RWPE1 (cell line): ENCODE results near the gene LMO7.
"Not testable (repeated sequence)": the region's sequence is repeated elsewhere in the genome, so short reads cannot be mapped to it uniquely, and the experiment has no call there.

ENCODE experiments used
- CTCF ChIA-PET: fragments of 350-600 bp; sonication (Branson Sonifier 250); formaldehyde crosslinking; extraction: SDS; loops from one replicate; lab custom pipeline; 2021; lab: Yijun Ruan, JAX
- POLR2A ChIA-PET: fragments of 400-600 bp; formaldehyde crosslinking; extraction: SDS; loops from one replicate; lab custom pipeline; 2020; ENCODE audit warnings: antibody characterized with exemption; ENCODE audit not compliant: low non-redundant PET; lab: Yijun Ruan, JAX
- DNase-seq: peaks from one replicate; pipeline ENCODE4 v3.0.0; 2012; ENCODE audit warnings: low spot score
- H3K27ac ChIP-seq: fragments of 450-650 bp; 2 replicates; pipeline ENCODE4 v1.5.1; 2017
- TF ChIP-seq, protein P1 (sequence below): fragments of 450-650 bp; conservative IDR thresholded peaks from 2 replicates; pipeline ENCODE4 v1.5.1; 2017; ENCODE audit warnings: low read depth, mild to moderate bottlenecking

LMO7 gene

GRCh38 chr13:75792526-75793187 lies 156.5 kb downstream of the LMO7 start:
- CTCF ChIA-PET, result interaction anchor here (0.6 kb wide), 1 partner anchor 90 kb away, joined by 4 read pairs; no protein-coding TSS in a partner anchor
- TF ChIP-seq, protein P1, sequence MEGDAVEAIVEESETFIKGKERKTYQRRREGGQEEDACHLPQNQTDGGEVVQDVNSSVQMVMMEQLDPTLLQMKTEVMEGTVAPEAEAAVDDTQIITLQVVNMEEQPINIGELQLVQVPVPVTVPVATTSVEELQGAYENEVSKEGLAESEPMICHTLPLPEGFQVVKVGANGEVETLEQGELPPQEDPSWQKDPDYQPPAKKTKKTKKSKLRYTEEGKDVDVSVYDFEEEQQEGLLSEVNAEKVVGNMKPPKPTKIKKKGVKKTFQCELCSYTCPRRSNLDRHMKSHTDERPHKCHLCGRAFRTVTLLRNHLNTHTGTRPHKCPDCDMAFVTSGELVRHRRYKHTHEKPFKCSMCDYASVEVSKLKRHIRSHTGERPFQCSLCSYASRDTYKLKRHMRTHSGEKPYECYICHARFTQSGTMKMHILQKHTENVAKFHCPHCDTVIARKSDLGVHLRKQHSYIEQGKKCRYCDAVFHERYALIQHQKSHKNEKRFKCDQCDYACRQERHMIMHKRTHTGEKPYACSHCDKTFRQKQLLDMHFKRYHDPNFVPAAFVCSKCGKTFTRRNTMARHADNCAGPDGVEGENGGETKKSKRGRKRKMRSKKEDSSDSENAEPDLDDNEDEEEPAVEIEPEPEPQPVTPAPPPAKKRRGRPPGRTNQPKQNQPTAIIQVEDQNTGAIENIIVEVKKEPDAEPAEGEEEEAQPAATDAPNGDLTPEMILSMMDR, result no peak
- H3K27ac ChIP-seq, result no peak overlapping the region
- DNase-seq, result no peak
- POLR2A ChIA-PET, result no interaction called here

- POLR2A ChIA-PET, DNase-seq, H3K27ac ChIP-seq, CTCF ChIA-PET: not testable (repeated sequence)
Measured at GRCh38 chr13:75793188-75793567, 157.0 kb downstream of the LMO7 start.

- ChIA-PET POLR2A (no interaction called here), CTCF (interaction anchor here (0.6 kb wide), 1 partner anchor 804 kb away, joined by 5 read pairs; no protein-coding TSS in a partner anchor)
- no peak overlapping the region for H3K27ac ChIP-seq
- TF ChIP-seq, protein P1, result no peak
- DNase-seq, result no peak
Measured at GRCh38 chr13:75794663-75795062, 158.5 kb downstream of the LMO7 start.

DNA sequence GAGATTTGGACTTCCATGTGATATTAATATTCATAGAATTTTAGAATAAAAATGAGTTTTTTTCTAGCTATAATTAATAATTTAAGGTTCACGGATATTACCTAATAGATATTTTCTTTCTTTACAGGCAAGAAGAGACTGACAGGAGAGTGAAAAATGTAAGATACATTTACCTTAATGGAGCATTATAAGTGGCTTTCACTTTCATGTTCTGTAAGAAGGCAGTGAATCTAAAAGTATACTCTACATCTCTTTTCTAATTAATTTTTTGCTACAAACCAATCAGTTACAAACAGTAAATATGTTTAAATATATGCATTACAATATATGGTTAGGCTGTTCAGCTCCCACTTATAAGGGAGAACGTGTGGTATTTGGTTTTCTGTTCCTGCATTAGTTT lies 159.1 kb downstream of the LMO7 start:
- CTCF ChIA-PET, result interaction anchor here (0.6 kb wide), 2 partner anchors 803 to 846 kb away, joined by 5 to 6 read pairs; no protein-coding TSS in a partner anchor
- DNase-seq, result no peak
- TF ChIP-seq, protein P1, result no peak
- no peak overlapping the region for H3K27ac ChIP-seq
- POLR2A ChIA-PET, result no interaction called here

GRCh38 chr13:75796825-75797224 lies 160.7 kb downstream of the LMO7 start:
- ChIA-PET POLR2A (no interaction called here), CTCF (interaction anchor here (1.5 kb wide), 1 partner anchor 101 kb away, joined by 6 read pairs; no protein-coding TSS in a partner anchor)
- DNase-seq, result no peak
- no peak overlapping the region for H3K27ac ChIP-seq
- TF ChIP-seq, protein P1, result no peak

GRCh38 chr13:75797239-75797638 lies 161.1 kb downstream of the LMO7 start:
- ChIA-PET POLR2A (interaction anchor here (0.6 kb wide), 1 partner anchor 1482 kb away, joined by 3 read pairs; no protein-coding TSS in a partner anchor), CTCF (interaction anchor here (1.5 kb wide), 1 partner anchor 101 kb away, joined by 6 read pairs; no protein-coding TSS in a partner anchor)
- H3K27ac ChIP-seq, result no peak overlapping the region
- TF ChIP-seq, protein P1, result no peak
- DNase-seq, result no peak

- ChIA-PET POLR2A (interaction anchor here (0.6 kb wide), 1 partner anchor 1481 kb away, joined by 3 read pairs; no protein-coding TSS in a partner anchor), CTCF (interaction anchor here (1.5 kb wide), 1 partner anchor 102 kb away, joined by 6 read pairs; no protein-coding TSS in a partner anchor)
- H3K27ac ChIP-seq, result no peak overlapping the region
- TF ChIP-seq, protein P1, result no peak
- DNase-seq, result no peak
Measured at GRCh38 chr13:75797719-75798118, 161.6 kb downstream of the LMO7 start.
